Measurements from ENCODE around the gene DHRS7B. TPM values are rescaled to one million over a fixed set of nuclear protein-coding genes. Genes with fewer than 3 reads are reported as not detected.

The DHRS7B gene
- total RNA-seq, 1 donor from 2014 or later: 8.3 TPM

- no peaks in the 10 kb centered on the region for H3K36me3 Mint-ChIP-seq (ENCODE audit: unreplicated experiment)
- H3K4me1 Mint-ChIP-seq (ENCODE audit: low read depth, unreplicated experiment): peaks cover 42% of the 10 kb centered on the region
- H3K27me3 Mint-ChIP-seq (ENCODE audit: unreplicated experiment): no peaks in the 10 kb centered on the region
- TF ChIP-seq CTCF (IDR thresholded peaks at IDR 0.05; ENCODE audit: partially characterized antibody, unreplicated experiment): no peak
- peaks cover 4% of the 10 kb centered on the region for H3K9me3 Mint-ChIP-seq (ENCODE audit: unreplicated experiment)
- H3K4me3 Mint-ChIP-seq (ENCODE audit: unreplicated experiment): peak overlapping the region; percentile 28
- no peak for DNase-seq
- peak overlapping the region; percentile 77 for H3K27ac Mint-ChIP-seq (ENCODE audit: unreplicated experiment)
Measured at GRCh38 chr17:21209511-21210175, 82.9 kb downstream of the DHRS7B start.

GRCh38 chr17:21210411-21211076 lies 83.8 kb downstream of the DHRS7B start:
- peak overlapping the region; percentile 57 for H3K27ac Mint-ChIP-seq (ENCODE audit: unreplicated experiment)
- H3K4me1 Mint-ChIP-seq (ENCODE audit: low read depth, unreplicated experiment): peaks cover 43% of the 10 kb centered on the region
- DNase-seq: no peak
- H3K4me3 Mint-ChIP-seq (ENCODE audit: unreplicated experiment): peak overlapping the region; percentile 28
- H3K27me3 Mint-ChIP-seq (ENCODE audit: unreplicated experiment): no peaks in the 10 kb centered on the region
- no peak for TF ChIP-seq CTCF (IDR thresholded peaks at IDR 0.05; ENCODE audit: partially characterized antibody, unreplicated experiment)
- peaks cover 7% of the 10 kb centered on the region for H3K9me3 Mint-ChIP-seq (ENCODE audit: unreplicated experiment)
- H3K36me3 Mint-ChIP-seq (ENCODE audit: unreplicated experiment): no peaks in the 10 kb centered on the region

- H3K4me1 Mint-ChIP-seq (ENCODE audit: low read depth, unreplicated experiment): peaks cover 41% of the 10 kb centered on the region
- H3K4me3 Mint-ChIP-seq (ENCODE audit: unreplicated experiment): peak overlapping the region; percentile 88
- no peak for TF ChIP-seq CTCF (IDR thresholded peaks at IDR 0.05; ENCODE audit: partially characterized antibody, unreplicated experiment)
- no peak for DNase-seq
- H3K27me3 Mint-ChIP-seq (ENCODE audit: unreplicated experiment): no peaks in the 10 kb centered on the region
- H3K27ac Mint-ChIP-seq (ENCODE audit: unreplicated experiment): peak overlapping the region; percentile 22
- peaks cover 7% of the 10 kb centered on the region for H3K9me3 Mint-ChIP-seq (ENCODE audit: unreplicated experiment)
- H3K36me3 Mint-ChIP-seq (ENCODE audit: unreplicated experiment): no peaks in the 10 kb centered on the region
Measured at GRCh38 chr17:21211825-21212479, 85.2 kb downstream of the DHRS7B start.

- H3K4me3 Mint-ChIP-seq (ENCODE audit: unreplicated experiment): peak overlapping the region; percentile 88
- H3K36me3 Mint-ChIP-seq (ENCODE audit: unreplicated experiment): no peaks in the 10 kb centered on the region
- H3K27ac Mint-ChIP-seq (ENCODE audit: unreplicated experiment): peak overlapping the region; percentile 76
- peaks cover 41% of the 10 kb centered on the region for H3K4me1 Mint-ChIP-seq (ENCODE audit: low read depth, unreplicated experiment)
- no peak for TF ChIP-seq CTCF (IDR thresholded peaks at IDR 0.05; ENCODE audit: partially characterized antibody, unreplicated experiment)
- peaks cover 5% of the 10 kb centered on the region for H3K9me3 Mint-ChIP-seq (ENCODE audit: unreplicated experiment)
- DNase-seq: no peak
- H3K27me3 Mint-ChIP-seq (ENCODE audit: unreplicated experiment): no peaks in the 10 kb centered on the region
Measured at GRCh38 chr17:21212826-21213637, 86.3 kb downstream of the DHRS7B start.

Measured in glutamatergic neuron (in vitro differentiated cells).